H54 (cell line): Measurements from ENCODE around the gene SLC13A3.

ENCODE experiments used
- DNase-seq: peaks from one replicate; pipeline ENCODE4 v3.0.0; 2011; ENCODE audit warnings: low spot score, mixed read lengths; ENCODE audit not compliant: insufficient read length
- FAIRE-seq: peaks from 3 replicates; lab custom pipeline; 2011; peaks lifted over from hg19 to GRCh38; lab: Jason Lieb, UNC
- POLR2A ChIP-seq: IDR thresholded peaks from 2 replicates; pipeline ENCODE4 v1.6.1; 2011; ENCODE audit warnings: low read depth, mild to moderate bottlenecking, low read length

Gene SLC13A3

GRCh38 chr20:46559001-46559400 lies 92.3 kb downstream of the SLC13A3 start:
- FAIRE-seq (no peak), DNase-seq (no peak)
- no peak for TF ChIP-seq POLR2A

- DNase-seq = peak; percentile 81
- no peak for TF ChIP-seq POLR2A
- peak; percentile 81 for FAIRE-seq
Measured at GRCh38 chr20:46558511-46558959, 92.7 kb downstream of the SLC13A3 start.

- no peak for TF ChIP-seq POLR2A
- DNase-seq = no peak
- FAIRE-seq = no peak
Measured at GRCh38 chr20:46557231-46557956, 93.9 kb downstream of the SLC13A3 start.

GRCh38 chr20:46555370-46555956 lies 95.8 kb downstream of the SLC13A3 start:
- no peak for TF ChIP-seq POLR2A
- FAIRE-seq (no peak), DNase-seq (no peak)

- FAIRE-seq (no peak), DNase-seq (no peak)
- TF ChIP-seq POLR2A = no peak
Measured at GRCh38 chr20:46554828-46555227, 96.4 kb downstream of the SLC13A3 start.

- no peak for TF ChIP-seq POLR2A
- no peak for FAIRE-seq
- DNase-seq = no peak
Measured at GRCh38 chr20:46553926-46554325, 97.3 kb downstream of the SLC13A3 start.

- no peak for FAIRE-seq
- no peak for TF ChIP-seq POLR2A
- no peak for DNase-seq
Measured at GRCh38 chr20:46552460-46553420, 98.5 kb downstream of the SLC13A3 start.

- TF ChIP-seq POLR2A = no peak
- DNase-seq = no peak
- no peak for FAIRE-seq
Measured at GRCh38 chr20:46551522-46552381, 99.5 kb downstream of the SLC13A3 start.

GRCh38 chr20:46550461-46550860 lies 100.8 kb downstream of the SLC13A3 start, which contains the start of gene OCSTAMP:
OCSTAMP (minus strand) TSS chr20:46550654; CDS start chr20:46550560, 94 bp downstream.
- FAIRE-seq = no peak
- TF ChIP-seq POLR2A = no peak
- DNase-seq = no peak

- TF ChIP-seq POLR2A = no peak
- no peak for FAIRE-seq
Measured at GRCh38 chr20:46549188-46549972, 101.9 kb downstream of the SLC13A3 start.

GRCh38 chr20:46548688-46549087 lies 102.6 kb downstream of the SLC13A3 start:
- no peak for TF ChIP-seq POLR2A
- DNase-seq = no peak
- no peak for FAIRE-seq

More at GRCh38 chr20:46549188-46549972, 101.9 kb downstream of the SLC13A3 start:
- no peak for DNase-seq

- DNase-seq (no peak), FAIRE-seq (no peak)
- TF ChIP-seq POLR2A = no peak
Measured at GRCh38 chr20:46547995-46548394, 103.3 kb downstream of the SLC13A3 start.

- no peak for FAIRE-seq
- TF ChIP-seq POLR2A = no peak
- DNase-seq = no peak
Measured at GRCh38 chr20:46546936-46547335, 104.3 kb downstream of the SLC13A3 start.
